Uterus (tissue), 2 donors: ENCODE measurements around the gene ABCF2.

ENCODE experiments used
- CTCF ChIP-seq, 4 experiments: fragments of 200-600 bp in 2 of 4; fragments of 450-650 bp in 2 of 4; sonication (generic) in 2 of 4; IDR thresholded peaks; one replicate each; pipeline ENCODE4 v1.5.1; 2016 to 2019; ENCODE audit warnings: antibody characterized with exemption in 4 of 4, mild to moderate bottlenecking in 2 of 4, moderate library complexity in 1 of 4
- POLR2A ChIP-seq, 2 donors: fragments of 450-650 bp; IDR thresholded peaks; one replicate each; pipeline ENCODE4 v1.6.1; 2016; ENCODE audit warnings: antibody characterized with exemption in 2 of 2, mild to moderate bottlenecking in 1 of 2, moderate library complexity in 1 of 2

- TF ChIP-seq CTCF (IDR thresholded peaks at IDR 0.05) = no peak
- no peak for TF ChIP-seq POLR2A (IDR thresholded peaks at IDR 0.05)
Observed at GRCh38 chr7:151168787-151169162, 58.2 kb downstream of the ABCF2 start.
